Limb (tissue), 2 donors: ENCODE results near the gene KIF26A.

Source experiments
- DNase-seq, 2 donors: peaks; one replicate each; pipeline ENCODE4 v3.0.0-alpha.2; 2016; ENCODE audit errors: extremely low spot score in 2 of 2

Gene KIF26A

GRCh38 chr14:104101086-104101621, 37.2 kb upstream of the KIF26A start:
- DNase-seq = peak in 1 of 2 donors; percentile 24

GRCh38 chr14:104101651-104102281, 36.6 kb upstream of the KIF26A start:
- peak in 1 of 2 donors; percentile 17 for DNase-seq

DNA sequence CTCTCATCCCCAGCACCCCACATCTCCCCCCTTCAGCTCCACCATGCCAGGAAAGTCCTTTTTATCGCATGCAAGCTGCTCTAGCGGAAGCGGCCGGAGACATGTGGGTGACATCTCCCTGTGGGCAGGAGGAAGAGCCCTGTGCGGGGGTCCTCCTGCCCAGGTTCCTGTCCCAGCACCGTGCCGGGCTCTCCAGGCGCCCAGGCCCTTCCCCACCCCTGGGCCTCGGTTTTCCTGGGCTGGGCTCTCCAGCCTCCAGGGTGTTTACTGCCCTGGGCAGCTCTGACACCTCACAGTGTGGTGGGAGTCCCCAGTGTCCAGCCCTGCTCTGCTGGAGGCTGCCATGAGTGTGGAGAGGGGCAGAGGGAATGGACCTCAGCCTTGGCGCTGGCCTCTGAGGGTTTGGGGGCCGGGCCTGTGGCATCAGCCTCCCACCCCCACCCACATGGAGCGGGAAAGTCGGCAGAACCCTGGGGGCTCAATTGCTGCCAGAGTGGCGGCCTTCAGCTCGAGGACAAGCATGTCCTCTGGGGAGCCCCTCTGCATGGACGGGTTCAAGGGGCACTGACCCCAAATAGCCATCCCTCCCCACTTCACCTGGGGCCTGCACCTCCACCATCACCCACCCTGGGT, 36.0 kb upstream of the KIF26A start:
- peak in 1 of 2 donors; percentile 16 for DNase-seq

GRCh38 chr14:104103061-104103445, 35.3 kb upstream of the KIF26A start:
- peak in 1 of 2 donors; percentile 17 for DNase-seq

GRCh38 chr14:104103446-104104075, 34.8 kb upstream of the KIF26A start:
- peak in 1 of 2 donors; percentile 27 for DNase-seq

DNA sequence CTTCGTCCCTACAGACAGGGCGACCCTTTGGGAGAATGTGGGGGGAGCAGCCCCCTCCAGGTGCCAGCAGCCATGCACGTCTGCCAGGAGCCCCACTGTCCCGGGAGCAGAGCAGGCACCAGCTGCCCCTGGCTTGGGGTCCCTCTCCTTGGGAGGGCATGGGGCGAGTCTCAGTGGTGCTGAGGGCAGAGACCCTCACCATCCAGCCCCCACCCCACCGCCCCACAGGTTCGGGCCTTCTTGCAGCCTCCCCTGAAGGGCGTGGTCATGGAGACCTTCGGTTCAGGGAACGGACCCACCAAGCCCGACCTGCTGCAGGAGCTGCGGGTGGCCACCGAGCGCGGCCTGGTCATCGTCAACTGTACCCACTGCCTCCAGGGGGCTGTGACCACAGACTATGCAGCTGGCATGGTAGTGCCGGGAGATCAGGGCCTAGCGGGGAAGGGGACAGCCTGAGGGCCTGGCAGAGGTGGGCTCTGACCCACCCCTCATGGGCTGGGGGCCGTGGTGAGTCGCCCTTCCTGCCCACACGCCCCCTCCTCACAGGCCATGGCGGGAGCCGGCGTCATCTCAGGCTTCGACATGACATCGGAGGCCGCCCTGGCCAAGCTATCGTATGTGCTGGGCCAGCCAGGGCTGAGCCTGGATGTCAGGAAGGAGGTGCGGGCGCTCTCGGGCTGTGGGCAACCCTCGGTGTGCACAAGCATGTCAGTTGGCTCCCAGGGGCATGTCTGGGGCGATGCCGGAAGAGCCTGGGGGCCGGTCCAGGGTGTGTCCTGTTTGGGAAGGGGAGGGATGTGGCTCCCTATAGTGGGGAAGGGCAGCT, 34.1 kb upstream of the KIF26A start:
- peak in 1 of 2 donors; percentile 28 for DNase-seq

GRCh38 chr14:104105071-104105821, 33.1 kb upstream of the KIF26A start:
- DNase-seq = peak in 1 of 2 donors; percentile 20

DNA sequence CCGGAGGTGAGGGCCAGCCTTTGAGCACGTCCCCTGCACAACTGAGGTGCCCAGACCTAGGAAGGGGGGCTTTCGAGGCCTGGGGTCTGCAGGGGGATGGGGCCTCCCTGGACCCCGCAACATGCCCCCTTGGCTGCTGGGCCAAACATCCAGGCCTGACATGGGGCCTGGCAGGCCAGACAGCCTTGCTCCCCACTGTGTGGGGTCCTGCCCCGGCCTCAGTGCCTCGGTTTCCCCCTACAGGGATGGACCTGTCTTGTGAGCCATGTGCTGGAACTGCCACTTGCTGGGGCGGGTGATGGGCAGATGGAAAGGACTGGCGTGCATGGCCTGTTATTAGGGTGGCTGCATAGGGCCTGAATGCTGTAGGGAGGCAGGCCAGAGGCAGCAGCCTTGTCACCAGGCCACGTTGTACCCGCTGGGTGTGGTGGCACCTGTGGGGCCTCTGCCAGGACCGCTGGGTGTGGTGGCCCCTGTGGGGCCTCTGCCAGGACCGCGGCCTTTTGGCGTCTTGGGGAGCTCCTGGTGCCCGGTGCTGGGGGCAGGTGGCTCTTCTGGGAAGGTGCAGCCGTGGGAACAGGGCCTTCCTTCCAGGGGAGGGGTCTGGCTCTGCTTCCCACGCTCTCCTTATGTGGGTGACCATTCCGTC, 32.4 kb upstream of the KIF26A start:
- peak in 1 of 2 donors; percentile 17 for DNase-seq

DNA sequence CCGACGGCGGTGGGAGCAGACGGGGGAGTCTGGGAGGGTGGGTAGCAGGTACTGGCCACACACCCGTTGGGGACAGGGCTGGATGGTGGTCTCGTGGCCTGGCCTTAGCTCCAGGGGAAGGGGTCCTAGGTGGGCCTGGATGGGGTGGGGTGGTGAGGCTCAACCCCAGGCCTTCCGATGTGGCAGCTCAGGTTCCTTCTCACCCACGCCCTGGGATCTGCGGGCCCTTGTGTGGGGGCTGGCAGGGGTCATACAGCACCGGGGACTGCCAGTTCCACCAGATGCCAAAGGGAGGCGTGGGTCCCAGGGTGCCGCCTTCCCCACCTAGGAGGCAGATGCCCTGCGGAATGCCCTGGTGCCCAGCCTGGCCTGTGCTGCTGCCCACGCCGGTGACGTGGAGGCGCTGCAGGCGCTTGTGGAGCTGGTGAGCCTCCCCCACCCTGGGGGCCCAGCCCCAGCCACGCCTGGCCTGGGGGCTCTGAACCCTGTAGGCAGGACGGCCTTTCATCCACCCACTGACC, 31.9 kb upstream of the KIF26A start:
- DNase-seq = no peak

DNA sequence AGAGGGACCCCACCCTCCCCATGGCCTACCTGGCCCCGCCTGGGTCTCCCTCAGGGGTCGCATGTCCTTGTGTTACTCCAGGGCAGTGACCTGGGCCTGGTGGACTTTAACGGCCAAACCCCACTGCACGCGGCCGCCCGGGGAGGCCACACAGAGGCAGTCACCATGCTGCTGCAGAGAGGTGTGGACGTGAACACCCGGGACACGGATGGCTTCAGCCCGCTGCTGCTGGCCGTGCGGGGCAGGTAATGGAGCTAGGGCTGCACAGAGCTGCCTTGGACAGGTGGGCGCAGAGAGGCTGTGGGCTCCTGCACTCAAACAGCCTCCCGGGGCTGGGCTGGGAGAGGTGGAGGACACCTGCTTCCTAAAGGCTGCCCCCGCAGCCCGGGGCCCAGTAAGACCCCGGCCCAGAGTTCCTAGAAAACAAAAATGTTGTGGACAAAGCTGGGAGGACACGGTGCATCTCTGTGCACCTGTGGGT, 31.2 kb upstream of the KIF26A start:
- peak in 1 of 2 donors; percentile 24 for DNase-seq

GRCh38 chr14:104107611-104108569, 30.5 kb upstream of the KIF26A start:
- DNase-seq = peak in 1 of 2 donors; percentile 26

GRCh38 chr14:104108570-104109541, 29.5 kb upstream of the KIF26A start:
- DNase-seq = peak in 1 of 2 donors; percentile 18

DNA sequence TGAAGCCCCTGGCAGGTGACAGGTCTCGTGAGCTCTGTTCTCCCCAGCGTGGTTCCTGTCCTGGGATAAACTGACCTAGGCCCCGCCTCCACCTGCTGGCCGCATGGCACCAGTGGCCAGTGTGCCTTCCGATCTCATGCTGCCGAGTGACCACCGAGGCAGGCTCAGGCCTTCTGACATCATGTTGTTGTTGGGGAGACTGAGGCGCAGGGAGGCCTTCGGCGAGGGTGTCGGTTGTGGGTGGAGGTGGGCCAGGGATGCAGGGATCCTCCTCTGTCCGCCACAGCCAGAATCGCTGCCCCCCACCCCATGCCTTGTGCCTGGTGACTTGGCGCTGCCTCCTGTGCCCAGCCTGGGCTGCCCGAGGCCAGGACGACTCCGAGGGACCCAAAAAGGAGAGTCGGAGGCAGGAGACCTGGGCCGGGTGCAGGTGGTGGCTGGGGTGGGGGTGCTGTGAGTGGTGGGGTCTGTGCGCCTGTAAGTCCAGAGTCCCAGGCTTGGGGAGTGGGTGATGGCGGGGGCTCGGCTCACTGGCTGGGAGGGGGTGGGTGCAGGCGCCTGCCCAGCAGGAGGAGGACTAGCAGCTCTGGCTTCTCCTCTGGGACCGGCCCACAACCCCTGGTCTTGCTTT, 28.5 kb upstream of the KIF26A start:
- DNase-seq = peak in 1 of 2 donors; percentile 12

DNA sequence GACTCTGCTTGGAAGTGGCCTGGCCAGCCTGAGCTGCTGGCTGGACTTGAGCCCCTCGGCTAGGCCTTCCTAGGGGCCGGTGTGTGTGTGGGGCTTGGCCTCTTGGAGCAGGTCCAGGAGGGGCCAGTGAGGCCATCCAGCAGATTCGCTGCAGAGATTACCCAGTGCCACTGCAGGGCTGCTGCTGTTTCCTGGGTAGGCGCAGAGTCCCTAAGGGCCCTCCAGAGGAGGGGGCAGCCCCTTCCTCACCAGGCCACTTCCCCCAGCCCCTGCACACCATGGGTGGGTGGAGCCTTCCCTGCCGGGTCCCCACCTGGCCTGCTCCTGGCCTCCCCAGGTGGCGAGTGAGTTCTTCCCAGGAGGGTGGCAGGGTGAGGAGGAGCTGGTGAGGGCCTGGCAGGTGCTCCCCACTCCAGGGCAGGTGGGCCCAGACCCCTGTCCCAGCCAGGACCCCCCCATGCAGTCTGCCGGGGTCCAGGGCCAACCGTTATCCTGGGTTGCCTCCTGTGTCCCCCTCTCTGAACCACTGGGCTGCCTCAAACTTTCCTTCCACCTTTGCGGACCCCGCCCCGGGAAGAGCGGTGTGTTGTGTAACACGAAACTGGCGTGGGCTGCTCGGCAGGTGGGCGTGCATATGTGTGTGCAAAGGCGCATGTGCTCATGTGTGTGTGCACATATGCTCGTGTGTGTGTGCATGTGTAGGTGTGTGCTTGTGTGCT, 27.7 kb upstream of the KIF26A start:
- peak in 1 of 2 donors; percentile 9 for DNase-seq

DNA sequence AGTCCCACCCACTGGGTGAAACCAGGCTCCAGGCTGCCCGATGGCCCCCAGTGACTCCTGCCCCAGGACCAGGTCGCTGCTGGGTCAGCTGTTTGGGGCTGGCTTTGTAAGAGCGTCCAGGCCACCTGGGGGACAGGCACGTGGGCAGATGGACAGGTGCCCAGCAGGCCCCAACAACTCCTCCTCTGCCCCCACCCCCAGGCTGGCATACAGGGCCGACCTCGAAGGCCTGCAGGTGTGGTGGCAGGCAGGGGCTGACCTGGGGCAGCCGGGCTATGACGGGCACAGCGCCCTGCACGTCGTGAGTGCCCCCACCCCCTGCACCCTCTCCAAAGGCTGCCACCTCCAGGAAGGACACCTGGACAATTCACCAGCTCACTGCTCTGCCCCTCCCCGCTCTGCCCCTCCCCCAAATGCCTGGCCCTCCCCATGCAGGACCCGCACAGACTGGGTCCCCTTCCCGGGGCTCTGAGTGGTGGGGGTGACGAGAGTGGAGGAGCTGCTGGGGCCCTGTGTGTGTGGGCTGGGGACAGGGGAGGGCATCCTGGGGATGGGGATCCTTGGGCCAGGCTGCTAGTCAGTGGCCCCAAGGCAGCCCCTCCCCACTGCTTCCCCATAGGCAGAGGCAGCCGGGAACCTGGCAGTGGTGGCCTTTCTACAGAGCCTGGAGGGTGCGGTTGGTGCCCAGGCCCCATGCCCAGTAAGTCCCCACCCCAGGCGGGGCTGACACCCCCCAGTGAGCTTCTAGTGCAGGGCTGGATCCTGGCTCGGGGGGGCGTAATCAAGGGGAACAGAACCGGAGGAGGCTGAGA, 26.9 kb upstream of the KIF26A start:
- DNase-seq = peak in 1 of 2 donors; percentile 23
